HepG2 (cell line): ENCODE results near the gene TMEM223. TPM values are rescaled to one million over a fixed set of nuclear protein-coding genes. Genes with fewer than 3 reads are reported as not detected.
A peak's percentile ranks its signal among the peaks of the same experiment; 100 is the strongest.

Experiments
- BRD4 ChIP-seq: sonication (generic); formaldehyde crosslinking; IDR thresholded peaks from 2 replicates; pipeline ENCODE4 v1.4.0; 2020; ENCODE audit warnings: missing genetic modification reagents
- ELF3 ChIP-seq: IDR thresholded peaks from 2 replicates; pipeline ENCODE4 v1.6.1; 2016; ENCODE audit warnings: missing genetic modification reagents, missing compliant biosample characterization
- GATAD2A ChIP-seq: IDR thresholded peaks from 2 replicates; pipeline ENCODE4 v1.6.1; 2016
- HMGXB4 ChIP-seq, 2 experiments: sonication (generic) in 1 of 2; formaldehyde crosslinking in 1 of 2; IDR thresholded peaks; 2 replicates each; pipeline versions ENCODE4 v1.4.0 to v1.6.1; 2018 to 2020; ENCODE audit warnings: missing genetic modification reagents in 2 of 2, borderline replicate concordance in 1 of 2, low read depth in 1 of 2, mild to moderate bottlenecking in 1 of 2, missing biosample characterization in 1 of 2
- HNRNPL ChIP-seq: fragments of 200-400 bp; formaldehyde crosslinking; IDR thresholded peaks from 2 replicates; pipeline ENCODE4 v1.6.1; 2017; ENCODE audit warnings: mild to moderate bottlenecking, low read depth, low read length
- HNRNPLL ChIP-seq: fragments of 200-400 bp; formaldehyde crosslinking; IDR thresholded peaks from 2 replicates; pipeline ENCODE4 v1.6.1; 2017; ENCODE audit warnings: mild to moderate bottlenecking, low read depth, low read length; ENCODE audit not compliant: poor library complexity, severe bottlenecking
- JUND ChIP-seq: sonication (generic); formaldehyde crosslinking; IDR thresholded peaks from 2 replicates; pipeline ENCODE4 v1.8.0; 2022; ENCODE audit warnings: mild to moderate bottlenecking, missing genetic modification reagents
- KMT2B ChIP-seq: IDR thresholded peaks from 2 replicates; pipeline ENCODE4 v1.6.1; 2016; ENCODE audit warnings: missing genetic modification reagents, missing compliant biosample characterization
- MIER2 ChIP-seq: IDR thresholded peaks from 2 replicates; pipeline ENCODE4 v1.6.1; 2016; ENCODE audit warnings: missing biosample characterization, missing genetic modification reagents
- NAIF1 ChIP-seq: sonication (generic); formaldehyde crosslinking; IDR thresholded peaks from 2 replicates; pipeline ENCODE4 v1.5.0; 2020; ENCODE audit warnings: mild to moderate bottlenecking, missing genetic modification reagents, borderline replicate concordance
- NR2F6 ChIP-seq, 2 experiments: IDR thresholded peaks; 2 replicates each; pipeline ENCODE4 v1.6.1; 2016; ENCODE audit warnings: antibody characterized with exemption in 1 of 2, mild to moderate bottlenecking in 1 of 2
- NRL ChIP-seq: sonication (generic); formaldehyde crosslinking; IDR thresholded peaks from 2 replicates; pipeline ENCODE4 v1.5.0; 2020; ENCODE audit warnings: missing genetic modification reagents, mild to moderate bottlenecking, moderate library complexity, borderline replicate concordance
- RAD21 ChIP-seq: fragments of 450-650 bp; formaldehyde crosslinking; IDR thresholded peaks from 2 replicates; pipeline ENCODE4 v1.5.0; 2020; ENCODE audit warnings: mild to moderate bottlenecking
- RXRA ChIP-seq: sonication (generic); formaldehyde crosslinking; IDR thresholded peaks from 2 replicates; pipeline ENCODE4 v1.5.1; 2020; ENCODE audit warnings: missing genetic modification reagents
- SRF ChIP-seq: IDR thresholded peaks from 2 replicates; pipeline ENCODE4 v1.6.1; 2011; ENCODE audit warnings: mild to moderate bottlenecking, low read depth, low read length, moderate library complexity
- TP53 ChIP-seq: sonication (generic); formaldehyde crosslinking; conservative IDR thresholded peaks from 2 replicates; pipeline ENCODE4 v1.4.0; 2020; ENCODE audit warnings: missing genetic modification reagents
- UBTF ChIP-seq: sonication (generic); formaldehyde crosslinking; IDR thresholded peaks from 2 replicates; pipeline ENCODE4 v1.4.0; 2020; ENCODE audit warnings: mild to moderate bottlenecking, missing genetic modification reagents
- ZBTB33 ChIP-seq: sonication (generic); formaldehyde crosslinking; IDR thresholded peaks from 2 replicates; pipeline ENCODE4 v1.4.0; 2020; ENCODE audit warnings: missing genetic modification reagents
- ZNF350 ChIP-seq: sonication (generic); formaldehyde crosslinking; IDR thresholded peaks from 2 replicates; pipeline ENCODE4 v1.4.0; 2020; ENCODE audit warnings: mild to moderate bottlenecking, low read depth, missing genetic modification reagents, borderline replicate concordance
- ZNF781 ChIP-seq: sonication (generic); formaldehyde crosslinking; IDR thresholded peaks from 2 replicates; pipeline ENCODE4 v1.5.1; 2020; ENCODE audit warnings: borderline replicate concordance, mild to moderate bottlenecking, missing genetic modification reagents; ENCODE audit errors: not compliant biosample characterization
- polyA plus RNA-seq, 8 experiments: library from polyadenylated mRNA; depleted of rRNA in 3 of 8; stranded (reverse) in 7 of 8; unstranded in 1 of 8; fragments of >200 nt; fragmentation: Illumina TruSeq in 4 of 8; extraction: Trizol in 4 of 8; gene quantifications; 2 replicates each; pipeline versions ENCODE4 v1.2.1 to v1.2.3, GENCODE V29; 2011 to 2016; ENCODE audit warnings: low read depth in 4 of 8, missing spikeins in 1 of 8, mixed read lengths in 1 of 8; ENCODE audit not compliant: insufficient read depth in 1 of 8
- total RNA-seq, 5 experiments: library from RNA; depleted of rRNA; stranded (reverse); fragments of >200 nt; fragmentation: Illumina TruSeq; extraction: Trizol; gene quantifications; 2 replicates each; pipeline ENCODE4 v1.2.3, GENCODE V29; 2016; ENCODE audit warnings: low read depth in 1 of 5
- TF ChIP-seq, protein P1 (sequence below): sonication (generic); formaldehyde crosslinking; IDR thresholded peaks from 2 replicates; pipeline ENCODE4 v1.5.0; 2020; ENCODE audit warnings: mild to moderate bottlenecking, missing genetic modification reagents

Gene TMEM223
- total and polyA plus RNA-seq, 2 of the 13 experiments (the other 11 are each of a cell fraction or from before 2014, with no cell fraction given) = 19.5 to 24.9 TPM

DNA sequence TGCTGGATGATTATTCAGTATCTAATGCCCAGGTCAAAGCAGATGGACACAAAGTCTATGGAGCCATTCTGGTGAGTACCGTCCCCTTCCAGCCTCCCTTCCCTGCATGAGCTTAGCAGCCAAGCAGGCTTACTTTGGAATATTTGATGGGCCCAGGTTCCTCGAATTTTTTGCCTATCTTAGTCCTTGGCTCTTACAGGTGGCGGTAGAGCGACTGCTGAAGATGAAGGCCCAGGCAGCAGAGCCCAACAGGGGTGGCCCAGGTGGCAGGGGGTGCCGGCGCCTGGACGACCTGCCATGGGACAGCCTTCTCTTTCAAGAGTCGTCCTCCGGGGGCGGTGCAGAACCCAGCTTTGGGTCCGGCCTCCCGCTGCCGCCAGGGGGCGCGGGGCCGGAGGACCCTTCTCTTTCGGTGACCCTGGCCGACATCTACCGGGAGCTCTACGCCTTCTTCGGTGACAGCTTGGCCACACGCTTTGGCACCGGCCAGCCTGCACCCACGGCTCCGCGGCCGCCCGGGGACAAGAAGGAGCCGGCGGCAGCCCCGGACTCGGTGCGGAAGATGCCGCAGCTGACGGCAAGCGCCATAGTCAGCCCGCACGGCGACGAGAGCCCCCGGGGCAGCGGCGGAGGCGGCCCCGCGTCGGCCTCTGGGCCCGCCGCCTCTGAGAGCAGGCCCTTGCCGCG is 5.3 kb downstream of the TMEM223 start (continued):
- TF ChIP-seq NRL (no peak), ZNF350 (CRISPR knock-in tag) (0 out of 2 replicates have a peak, but pooled peaks have one; percentile 5), ZBTB33 (CRISPR knock-in tag) (peak; percentile 79), NAIF1 (CRISPR knock-in tag) (peak; percentile 19; the same call in 1 of the 2 replicates), KMT2B (CRISPR knock-in tag) (no peak), RXRA (CRISPR knock-in tag) (peak; percentile 75), ELF3 (CRISPR knock-in tag) (0 out of 2 replicates have a peak, but pooled peaks have one; percentile 11), HNRNPL (0 out of 2 replicates have a peak, but pooled peaks have one; percentile 62), ZNF781 (CRISPR knock-in tag) (peak; percentile 58), RAD21 (CRISPR knock-in tag) (peak; percentile 81), MIER2 (CRISPR knock-in tag) (0 out of 2 replicates have a peak, but pooled peaks have one; percentile 36), HNRNPLL (peak; percentile 83), NR2F6 (IDR thresholded peaks at IDR 0.05) (no peak), NR2F6 (CRISPR knock-in tag; IDR thresholded peaks at IDR 0.05) (peak; percentile 50; the same call in 1 of the 2 replicates), UBTF (CRISPR knock-in tag) (peak; percentile 52; the same call in 1 of the 2 replicates), SRF (no peak), GATAD2A (CRISPR knock-in tag) (peak; percentile 61; the same call in 1 of the 2 replicates), TP53 (CRISPR knock-in tag) (0 out of 2 replicates have a peak, but pooled peaks have one; percentile 4), BRD4 (CRISPR knock-in tag) (peak; percentile 45; the same call in 1 of the 2 replicates), JUND (CRISPR knock-in tag) (0 out of 2 replicates have a peak, but pooled peaks have one; percentile 47), HMGXB4 (CRISPR knock-in tag; IDR thresholded peaks at IDR 0.05; ENCODE audit: borderline replicate concordance in 1 of 2, low read depth in 1 of 2) (peak; percentile 78 to 93)
- TF ChIP-seq, protein P1, sequence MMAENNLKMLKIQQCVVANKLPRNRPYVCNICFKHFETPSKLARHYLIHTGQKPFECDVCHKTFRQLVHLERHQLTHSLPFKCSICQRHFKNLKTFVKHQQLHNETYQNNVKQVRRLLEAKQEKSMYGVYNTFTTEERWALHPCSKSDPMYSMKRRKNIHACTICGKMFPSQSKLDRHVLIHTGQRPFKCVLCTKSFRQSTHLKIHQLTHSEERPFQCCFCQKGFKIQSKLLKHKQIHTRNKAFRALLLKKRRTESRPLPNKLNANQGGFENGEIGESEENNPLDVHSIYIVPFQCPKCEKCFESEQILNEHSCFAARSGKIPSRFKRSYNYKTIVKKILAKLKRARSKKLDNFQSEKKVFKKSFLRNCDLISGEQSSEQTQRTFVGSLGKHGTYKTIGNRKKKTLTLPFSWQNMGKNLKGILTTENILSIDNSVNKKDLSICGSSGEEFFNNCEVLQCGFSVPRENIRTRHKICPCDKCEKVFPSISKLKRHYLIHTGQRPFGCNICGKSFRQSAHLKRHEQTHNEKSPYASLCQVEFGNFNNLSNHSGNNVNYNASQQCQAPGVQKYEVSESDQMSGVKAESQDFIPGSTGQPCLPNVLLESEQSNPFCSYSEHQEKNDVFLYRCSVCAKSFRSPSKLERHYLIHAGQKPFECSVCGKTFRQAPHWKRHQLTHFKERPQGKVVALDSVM = peak; percentile 64; the same call in 1 of the 2 replicates
